MM.1S (cell line): ENCODE results near the gene KIF21B.
A peak's percentile ranks its signal among the peaks of the same experiment; 100 is the strongest.

Source experiments
- CTCF ChIP-seq: fragments of 300-600 bp; sonication (generic); IDR thresholded peaks from 2 replicates; pipeline ENCODE4 v1.5.1; 2016; ENCODE audit warnings: antibody characterized with exemption, low read length, mixed read lengths
- EZH2phosphoT487 ChIP-seq: fragments of 300-600 bp; sonication (generic); IDR thresholded peaks from 2 replicates; pipeline ENCODE4 v1.6.1; 2018; ENCODE audit warnings: antibody characterized with exemption, low read length

- peak; percentile 78 for TF ChIP-seq CTCF
- no peak for TF ChIP-seq EZH2phosphoT487
These were observed 2.1 kb upstream of the KIF21B start for GRCh38 chr1:201025571-201026002.
